Endothelial cell of umbilical vein (primary cell): Measurements from ENCODE around the gene NKX2-4. TPM values are rescaled to one million over a fixed set of nuclear protein-coding genes. Genes with fewer than 3 reads are reported as not detected.

Experiments
- BruUV-seq: library from RNA; stranded (reverse); fragments of 400-500 nt; replicated peaks from 2 replicates; lab custom pipeline; 2021; lab: Mats Ljungman, UMichigan
- CTCF ChIA-PET: fragments of 300-600, 350-600 bp; sonication (Branson Sonifier 250); formaldehyde crosslinking; loops from one replicate; lab custom pipeline; 2021; ENCODE audit warnings: antibody characterized with exemption, inconsistent platforms; lab: Charles Lee
- POLR2A ChIA-PET: fragments of 300-600, 350-600 bp; sonication (Branson Sonifier 250); formaldehyde crosslinking; loops from one replicate; lab custom pipeline; 2021; ENCODE audit warnings: antibody characterized with exemption, inconsistent platforms; lab: Charles Lee
- DNase-seq: peaks from one replicate; pipeline ENCODE4 v3.0.0-alpha.2; 2011; ENCODE audit warnings: low read depth, low spot score
- FAIRE-seq: peaks from 2 replicates; lab custom pipeline; 2011; peaks lifted over from hg19 to GRCh38; lab: Jason Lieb, UNC
- H2AFZ ChIP-seq: 2 replicates; pipeline ENCODE4 v1.6.0; 2012; ENCODE audit warnings: low read depth, low read length, control low read depth, inconsistent platforms
- H3K27ac ChIP-seq: 2 replicates; pipeline ENCODE4 v1.5.1; 2011; ENCODE audit warnings: low read depth, mild to moderate bottlenecking, control low read depth, low read length, moderate library complexity; ENCODE audit not compliant: insufficient read depth
- H3K27me3 ChIP-seq, 2 experiments: 2 replicates each; pipeline versions ENCODE4 v1.6.0 to v1.6.1; 2011; ENCODE audit warnings: low read length in 2 of 2, mixed read lengths in 1 of 2; ENCODE audit not compliant: control insufficient read depth in 2 of 2, insufficient read depth in 2 of 2
- H3K36me3 ChIP-seq, 2 experiments: 2 replicates in 1 of 2; 3 replicates in 1 of 2; pipeline ENCODE4 v1.5.1; 2011; ENCODE audit warnings: low read length in 2 of 2, mild to moderate bottlenecking in 1 of 2, moderate library complexity in 1 of 2; ENCODE audit not compliant: control insufficient read depth in 2 of 2, insufficient read depth in 2 of 2; ENCODE audit errors: extremely low read depth in 1 of 2
- H3K4me1 ChIP-seq: 3 replicates; pipeline ENCODE4 v1.5.1; 2011; ENCODE audit warnings: mild to moderate bottlenecking, low read length; ENCODE audit not compliant: control insufficient read depth, insufficient read depth; ENCODE audit errors: extremely low read depth
- H3K4me2 ChIP-seq: 2 replicates; pipeline ENCODE4 v1.6.1; 2011; ENCODE audit warnings: low read length, control low read depth, mixed read lengths; ENCODE audit not compliant: insufficient read depth
- H3K4me3 ChIP-seq, 3 experiments: fragments of 200-600 bp in 1 of 3; sonication (generic), shearing (Covaris generic) in 1 of 3; replicated peaks in 1 of 3; 2 replicates each; pipeline ENCODE4 v1.5.1; 2011 to 2016; ENCODE audit warnings: control low read depth in 3 of 3, low read length in 3 of 3, mild to moderate bottlenecking in 2 of 3, inconsistent platforms in 1 of 3, low read depth in 1 of 3, moderate library complexity in 1 of 3; ENCODE audit not compliant: insufficient read depth in 1 of 3
- H3K79me2 ChIP-seq: 2 replicates; pipeline ENCODE4 v1.6.0; 2012; ENCODE audit warnings: low read length, inconsistent platforms; ENCODE audit not compliant: control insufficient read depth, insufficient read depth
- H3K9ac ChIP-seq: replicated peaks from 2 replicates; pipeline ENCODE3; 2011; ENCODE audit warnings: low read length, control low read depth; ENCODE audit not compliant: insufficient read depth; ENCODE audit errors: extremely low read depth
- H3K9me1 ChIP-seq: replicated peaks from 3 replicates; pipeline ENCODE4 v1.6.0; 2011; ENCODE audit warnings: mild to moderate bottlenecking, low read length; ENCODE audit not compliant: control insufficient read depth, insufficient read depth; ENCODE audit errors: extremely low read depth
- H3K9me3 ChIP-seq: replicated peaks from 2 replicates; pipeline ENCODE4 v1.5.1; 2012; ENCODE audit warnings: low read length, inconsistent platforms; ENCODE audit not compliant: control insufficient read depth, insufficient read depth
- H4K20me1 ChIP-seq: replicated peaks from 2 replicates; pipeline ENCODE3; 2011; ENCODE audit warnings: mild to moderate bottlenecking, low read length; ENCODE audit not compliant: control insufficient read depth, insufficient read depth; ENCODE audit errors: extremely low read depth
- EZH2 ChIP-seq: IDR thresholded peaks from 2 replicates; pipeline ENCODE4 v1.6.1; 2012; ENCODE audit warnings: borderline replicate concordance, low read depth, mild to moderate bottlenecking, moderate library complexity, low read length, inconsistent platforms; ENCODE audit not compliant: severe bottlenecking
- FOS ChIP-seq: IDR thresholded peaks from 2 replicates; pipeline ENCODE4 v1.6.1; 2011; ENCODE audit warnings: mild to moderate bottlenecking, low read length, moderate library complexity, borderline replicate concordance; ENCODE audit not compliant: insufficient read depth
- GATA2 ChIP-seq: IDR thresholded peaks from 2 replicates; pipeline ENCODE4 v1.7.0; 2011; ENCODE audit warnings: low read depth, mild to moderate bottlenecking, moderate library complexity, mixed read lengths, low read length; ENCODE audit not compliant: insufficient read length, insufficient read depth
- JUN ChIP-seq: IDR thresholded peaks from 2 replicates; pipeline ENCODE4 v1.6.1; 2011; ENCODE audit warnings: borderline replicate concordance, low read depth; ENCODE audit not compliant: insufficient read length, insufficient read depth
- MYC ChIP-seq: IDR thresholded peaks from one replicate; pipeline ENCODE4 v1.6.1; 2011; ENCODE audit warnings: mild to moderate bottlenecking, low read depth, low read length
- POLR2A ChIP-seq: IDR thresholded peaks from 2 replicates; pipeline ENCODE4 v1.6.1; 2012; ENCODE audit warnings: low read depth, mild to moderate bottlenecking, control low read depth, low read length
- POLR2AphosphoS5 ChIP-seq: IDR thresholded peaks from 2 replicates; pipeline ENCODE4 v1.6.1; 2012; ENCODE audit warnings: low read depth, mild to moderate bottlenecking, control low read depth, low read length, moderate library complexity; ENCODE audit not compliant: insufficient read depth
- dilution Hi-C: fragments of 300-500 bp; cut with MboI; formaldehyde crosslinking; loops from one replicate; pipeline ENCODE4 v1.15.0; 2019; ENCODE audit warnings: low sequenced_read_pairs; ENCODE audit not compliant: extremely low pct_ligation_motif_present
- intact Hi-C: fragments of 100-400 bp; cut with micrococcal nuclease; formaldehyde crosslinking; loops from one replicate; pipeline ENCODE4 v1.10.0; 2022
- polyA plus RNA-seq, 4 experiments: library from polyadenylated mRNA; depleted of rRNA in 3 of 4; stranded (reverse) in 3 of 4; unstranded in 1 of 4; fragments of >200 nt; gene quantifications; 2 replicates each; pipeline versions ENCODE4 v1.2.1 to v1.2.3, GENCODE V29; 2011 to 2012; ENCODE audit warnings: missing spikeins in 1 of 4
- total RNA-seq: library from RNA; stranded (reverse); gene quantifications from 2 replicates; pipeline ENCODE4 v1.2.3, GENCODE V29; 2021
- TF ChIP-seq, protein P1 (sequence below), 2 donors: IDR thresholded peaks; 1 replicate in 1 of 2; 2 replicates in 1 of 2; pipeline ENCODE4 v1.5.1; 2011; ENCODE audit warnings: low read length in 2 of 2, mild to moderate bottlenecking in 2 of 2, moderate library complexity in 2 of 2, control low read depth in 1 of 2, inconsistent platforms in 1 of 2, low read depth in 1 of 2; ENCODE audit not compliant: insufficient read depth in 1 of 2; ENCODE audit errors: extremely low read depth in 1 of 2
- TF ChIP-seq, protein P2 (sequence below): IDR thresholded peaks from 2 replicates; pipeline ENCODE4 v1.6.1; 2011; ENCODE audit not compliant: insufficient read depth, insufficient read length

Gene NKX2-4
- total and polyA plus RNA-seq, 2 donors (not counting 3 experiments of a cell fraction or from before 2014, with no cell fraction given), result not detected

DNA sequence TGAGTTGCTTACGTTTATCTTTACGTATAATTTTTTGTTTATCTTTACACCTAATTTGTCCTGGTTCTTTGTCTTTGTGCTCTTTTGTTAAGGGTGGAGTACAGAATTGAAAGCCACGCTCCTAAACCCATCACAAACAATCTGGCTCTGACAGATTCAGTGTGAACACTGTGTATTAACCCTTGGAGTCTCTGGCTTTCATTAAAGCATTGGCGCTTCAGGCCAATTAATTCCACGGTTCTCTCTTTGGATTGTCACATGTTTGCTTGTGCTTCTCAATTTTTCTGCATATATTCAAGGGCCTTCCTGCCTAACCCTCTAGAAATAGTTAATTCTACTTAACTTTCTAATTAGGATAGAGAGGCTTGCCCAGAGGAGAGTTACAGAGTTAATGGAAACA lies 38.6 kb downstream of the NKX2-4 start:
- Histone ChIP-seq H3K27ac (no peak overlapping the region), H3K9me3 (no peaks in the 10 kb centered on the region), H3K9me1 (no peaks in the 10 kb centered on the region), H3K27me3 (no peaks in the 10 kb centered on the region), H3K4me2 (no peak overlapping the region), H3K9ac (no peak overlapping the region), H3K79me2 (peaks cover 4% of the 10 kb centered on the region), H3K4me3 (no peak overlapping the region), H4K20me1 (peaks cover 2% of the 10 kb centered on the region), H2AFZ (no peak overlapping the region), H3K4me1 (peaks cover 21% of the 10 kb centered on the region), H3K36me3 (peaks cover 2 to 17% of the 10 kb centered on the region in 2 experiments)
- ChIA-PET CTCF (no interaction called here), POLR2A (no interaction called here)
- FAIRE-seq (no peak), DNase-seq (no peak)
- TF ChIP-seq, protein P1, sequence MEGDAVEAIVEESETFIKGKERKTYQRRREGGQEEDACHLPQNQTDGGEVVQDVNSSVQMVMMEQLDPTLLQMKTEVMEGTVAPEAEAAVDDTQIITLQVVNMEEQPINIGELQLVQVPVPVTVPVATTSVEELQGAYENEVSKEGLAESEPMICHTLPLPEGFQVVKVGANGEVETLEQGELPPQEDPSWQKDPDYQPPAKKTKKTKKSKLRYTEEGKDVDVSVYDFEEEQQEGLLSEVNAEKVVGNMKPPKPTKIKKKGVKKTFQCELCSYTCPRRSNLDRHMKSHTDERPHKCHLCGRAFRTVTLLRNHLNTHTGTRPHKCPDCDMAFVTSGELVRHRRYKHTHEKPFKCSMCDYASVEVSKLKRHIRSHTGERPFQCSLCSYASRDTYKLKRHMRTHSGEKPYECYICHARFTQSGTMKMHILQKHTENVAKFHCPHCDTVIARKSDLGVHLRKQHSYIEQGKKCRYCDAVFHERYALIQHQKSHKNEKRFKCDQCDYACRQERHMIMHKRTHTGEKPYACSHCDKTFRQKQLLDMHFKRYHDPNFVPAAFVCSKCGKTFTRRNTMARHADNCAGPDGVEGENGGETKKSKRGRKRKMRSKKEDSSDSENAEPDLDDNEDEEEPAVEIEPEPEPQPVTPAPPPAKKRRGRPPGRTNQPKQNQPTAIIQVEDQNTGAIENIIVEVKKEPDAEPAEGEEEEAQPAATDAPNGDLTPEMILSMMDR (IDR thresholded peaks at IDR 0.05; ENCODE audit: extremely low read depth in 1 of 2, insufficient read depth in 1 of 2, low read depth in 1 of 2, low read length in 2 of 2), result no peak
- no peak for TF ChIP-seq MYC
- no peak for TF ChIP-seq POLR2AphosphoS5
- no peak for TF ChIP-seq POLR2A
- BruUV-seq, result no TSS peak
- dilution Hi-C loops, result no loop called here
- intact Hi-C loops, result no loop called here

DNA sequence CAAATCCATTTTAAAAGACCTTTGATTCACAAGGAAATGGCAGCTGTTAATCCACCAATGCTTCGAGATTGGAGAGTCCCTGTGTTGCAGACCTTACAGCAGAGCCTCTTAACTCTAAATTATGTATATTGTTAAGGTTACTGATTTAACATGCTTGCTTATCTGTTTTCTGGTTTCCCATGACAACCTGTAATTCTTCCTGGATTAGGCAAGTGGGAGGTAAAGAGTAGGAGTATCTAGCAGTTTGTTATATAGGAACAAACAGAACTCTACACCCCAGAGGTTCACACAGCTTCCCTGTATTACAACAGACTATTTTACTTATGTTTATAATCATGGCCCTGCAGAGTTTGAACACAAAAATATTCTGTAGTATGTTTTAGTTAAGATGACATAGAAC lies 39.5 kb downstream of the NKX2-4 start:
- dilution Hi-C loops (no loop called here), intact Hi-C loops (no loop called here)
- Histone ChIP-seq H4K20me1 (peaks cover 2% of the 10 kb centered on the region), H3K9me1 (no peaks in the 10 kb centered on the region), H3K4me2 (no peak overlapping the region), H3K27ac (no peak overlapping the region), H3K27me3 (no peaks in the 10 kb centered on the region), H3K4me3 (no peak overlapping the region), H2AFZ (no peak overlapping the region), H3K79me2 (peaks cover 4% of the 10 kb centered on the region), H3K36me3 (peaks cover 2 to 13% of the 10 kb centered on the region in 2 experiments), H3K4me1 (peaks cover 21% of the 10 kb centered on the region), H3K9ac (no peak overlapping the region), H3K9me3 (no peaks in the 10 kb centered on the region)
- no peak for FAIRE-seq
- ChIA-PET CTCF (interaction anchor here (2.0 kb wide), 1 partner anchor 14 kb away, joined by 10 read pairs; no protein-coding TSS in a partner anchor), POLR2A (no interaction called here)
- peak; percentile 20 for DNase-seq
- no TSS peak for BruUV-seq
- TF ChIP-seq FOS (no peak), GATA2 (no peak), POLR2A (no peak), JUN (no peak), POLR2AphosphoS5 (no peak), MYC (no peak), EZH2 (no peak)
- TF ChIP-seq, protein P1 (IDR thresholded peaks at IDR 0.05; ENCODE audit: extremely low read depth in 1 of 2, insufficient read depth in 1 of 2, low read depth in 1 of 2, low read length in 2 of 2), result no peak
- TF ChIP-seq, protein P2, sequence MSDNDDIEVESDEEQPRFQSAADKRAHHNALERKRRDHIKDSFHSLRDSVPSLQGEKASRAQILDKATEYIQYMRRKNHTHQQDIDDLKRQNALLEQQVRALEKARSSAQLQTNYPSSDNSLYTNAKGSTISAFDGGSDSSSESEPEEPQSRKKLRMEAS, result no peak
